HPDE6-E6E7 (cell line): ENCODE data around the gene ROCK2.
"Not testable (repeated sequence)": the region's sequence is repeated elsewhere in the genome, so short reads cannot be mapped to it uniquely, and the experiment has no call there.

ENCODE experiments used
- DNase-seq: peaks from one replicate; pipeline ENCODE4 v3.0.0; 2011; ENCODE audit warnings: missing footprints; ENCODE audit errors: extremely low spot score

The ROCK2 gene

GRCh38 chr2:11267931-11268330 lies 76.5 kb downstream of the ROCK2 start:
- no peak for DNase-seq

- DNase-seq = no peak
Measured at GRCh38 chr2:11264818-11265217, 79.6 kb downstream of the ROCK2 start.

- DNase-seq = no peak
Measured at GRCh38 chr2:11264007-11264406, 80.4 kb downstream of the ROCK2 start.

DNA sequence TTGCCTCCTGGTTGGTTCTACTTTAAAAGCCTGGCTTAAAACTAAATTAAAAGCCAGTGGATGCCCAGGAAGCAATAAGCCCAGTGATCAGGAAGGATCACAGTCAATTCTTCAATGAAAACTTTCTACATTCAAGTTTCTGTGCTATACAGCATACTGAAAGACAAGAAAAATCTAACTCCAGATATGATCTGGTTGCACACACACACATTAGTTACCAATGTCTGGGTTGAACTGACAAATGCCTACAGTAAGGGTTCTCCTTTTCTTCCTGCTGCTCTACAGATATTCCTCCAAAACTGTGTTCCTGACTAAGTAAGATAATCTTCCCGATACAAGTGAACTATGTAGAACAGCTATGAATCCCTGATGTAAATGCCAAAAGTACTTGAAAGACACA lies 81.3 kb downstream of the ROCK2 start:
- DNase-seq = no peak

- DNase-seq = not testable (repeated sequence)
Measured at GRCh38 chr2:11262438-11262837, 82.0 kb downstream of the ROCK2 start.

GRCh38 chr2:11261564-11261963 lies 82.9 kb downstream of the ROCK2 start:
- not testable (repeated sequence) for DNase-seq

- no peak for DNase-seq
Measured at GRCh38 chr2:11260979-11261378, 83.5 kb downstream of the ROCK2 start.

GRCh38 chr2:11257964-11258363 lies 86.5 kb downstream of the ROCK2 start:
- DNase-seq = no peak

DNA sequence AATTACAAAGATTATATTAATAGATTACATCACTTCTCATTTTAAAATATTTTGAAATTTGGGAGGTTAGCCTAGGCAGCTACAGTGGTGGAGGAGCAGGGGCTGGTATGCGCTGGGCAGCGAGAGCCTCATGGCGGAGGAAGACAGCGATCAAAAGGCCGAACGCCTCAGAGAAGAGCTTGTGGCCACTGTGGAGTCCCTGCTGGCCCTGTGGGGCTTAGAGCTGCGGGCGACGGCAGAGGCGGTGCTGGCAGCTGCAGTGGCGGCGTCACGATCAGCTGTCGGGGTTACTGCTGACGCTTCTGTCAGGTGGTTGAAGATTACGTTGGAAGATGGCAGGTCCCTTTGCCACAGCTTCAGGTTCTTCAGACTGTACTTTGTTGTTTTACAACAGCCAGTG lies 87.4 kb downstream of the ROCK2 start:
- DNase-seq = no peak

DNA sequence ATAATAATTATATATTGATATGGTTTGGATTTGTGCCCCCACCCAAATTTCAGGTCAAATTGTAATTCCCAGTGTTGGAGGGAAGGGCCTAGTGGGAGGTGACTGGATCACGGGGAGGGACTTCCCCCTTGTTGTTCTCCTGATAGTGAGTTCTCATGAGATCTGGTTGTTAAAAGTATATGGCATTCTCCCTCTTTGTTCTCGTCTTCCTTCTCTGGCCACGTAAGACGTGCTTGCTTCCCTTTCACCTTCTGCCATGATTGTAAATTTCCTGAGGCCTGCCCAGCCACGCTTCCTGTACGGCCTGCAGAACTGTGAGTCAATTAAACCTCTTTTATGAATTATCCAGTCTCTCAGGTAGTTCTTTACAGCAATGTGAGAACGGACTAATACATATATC lies 88.3 kb downstream of the ROCK2 start:
- no peak for DNase-seq

- DNase-seq = no peak
Measured at GRCh38 chr2:11254100-11254536, 90.3 kb downstream of the ROCK2 start.

GRCh38 chr2:11252458-11252857 lies 92.0 kb downstream of the ROCK2 start:
- DNase-seq = not testable (repeated sequence)

DNA sequence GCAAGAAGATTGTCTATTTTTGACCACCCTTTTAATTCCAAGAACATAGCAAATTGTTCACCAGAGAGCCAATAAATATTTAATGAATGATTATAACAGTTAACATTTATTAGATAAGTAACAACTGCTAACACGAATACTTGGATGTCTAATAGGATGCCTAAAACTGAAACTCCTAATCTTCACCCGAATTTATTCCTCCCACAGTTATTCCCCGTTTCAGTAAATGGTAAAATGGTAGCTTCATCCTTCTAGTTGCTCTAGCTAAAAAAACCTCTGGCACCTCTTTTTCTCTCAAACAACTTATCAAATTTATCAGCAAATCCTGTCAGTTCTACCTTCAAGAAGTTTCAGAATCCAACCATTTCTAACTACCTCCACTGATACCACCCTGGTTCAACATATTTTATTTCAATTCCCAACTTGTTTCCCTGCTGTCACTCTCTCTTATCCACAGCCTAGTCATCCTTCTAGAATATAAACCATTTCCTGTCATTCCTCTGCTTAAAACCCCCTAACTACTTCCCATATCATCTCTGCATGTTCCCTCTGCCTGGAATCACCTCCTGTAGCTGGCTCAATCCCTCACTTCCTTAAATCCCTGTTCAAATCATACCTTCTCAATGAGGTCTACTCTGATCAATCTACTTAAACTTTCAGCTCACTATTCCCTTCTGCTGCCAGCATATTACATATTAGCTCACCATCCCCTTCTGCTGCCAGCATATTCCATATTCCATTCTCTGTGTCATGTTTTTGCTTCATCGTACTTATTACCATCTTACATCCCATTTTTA lies 93.8 kb downstream of the ROCK2 start:
- DNase-seq = no peak

- DNase-seq = no peak
Measured at GRCh38 chr2:11245322-11245721, 99.1 kb downstream of the ROCK2 start.

- DNase-seq = no peak
Measured at GRCh38 chr2:11244091-11244826, 100.2 kb downstream of the ROCK2 start.

DNA sequence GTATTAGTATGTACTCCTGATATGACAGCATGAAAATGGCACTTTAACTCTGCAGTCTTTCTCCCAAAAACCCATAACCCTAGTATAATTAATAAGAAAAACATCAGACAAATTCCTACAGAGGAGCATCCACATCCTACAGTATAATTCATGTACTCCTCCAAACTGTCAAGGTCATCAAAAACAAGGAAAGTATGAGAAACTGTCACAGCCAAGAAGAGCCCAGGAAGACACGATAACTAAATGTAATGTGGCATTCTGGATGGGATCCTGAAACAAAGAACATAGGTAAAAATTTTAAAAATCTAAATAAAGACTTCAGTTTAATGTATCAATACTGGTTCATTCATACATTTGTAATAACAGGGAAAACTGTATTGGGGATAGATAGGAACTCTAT lies 100.9 kb downstream of the ROCK2 start:
- DNase-seq = no peak

GRCh38 chr2:11242542-11243174 lies 101.8 kb downstream of the ROCK2 start:
- no peak for DNase-seq

DNA sequence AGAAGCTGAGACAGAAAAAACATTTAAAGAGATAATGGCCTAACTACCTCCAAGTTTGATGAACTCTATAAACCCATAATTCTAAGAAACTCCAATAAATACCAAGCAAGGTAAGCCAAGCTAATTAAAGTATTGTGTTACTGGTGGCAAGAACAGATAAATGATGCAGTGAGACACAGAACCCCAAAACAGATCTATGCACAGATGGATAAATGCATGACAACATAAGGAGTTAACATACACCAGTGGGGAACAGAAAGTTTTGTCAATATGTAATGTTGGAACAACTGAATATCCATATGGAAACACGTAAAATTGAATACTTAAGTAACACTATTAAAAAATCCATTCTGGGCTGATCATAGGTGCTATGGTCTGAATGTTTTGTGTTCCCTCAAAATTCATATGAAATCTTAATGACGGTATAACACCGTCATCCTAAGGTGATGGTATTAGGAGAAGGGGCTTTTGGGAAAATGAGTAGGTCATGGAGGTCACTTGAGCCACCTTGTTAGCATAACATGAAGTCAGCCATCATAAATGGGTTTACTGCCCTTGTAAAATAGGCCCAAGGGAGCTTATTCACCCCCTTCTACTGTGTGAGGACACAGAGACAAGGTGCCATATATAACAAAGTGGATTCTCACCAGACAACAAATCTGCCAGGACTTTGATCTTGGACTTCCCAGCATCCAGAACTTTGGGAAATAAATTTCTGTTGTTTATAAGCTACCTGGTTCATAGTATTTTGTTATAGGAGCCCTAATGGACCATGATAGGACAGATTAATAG lies 102.8 kb downstream of the ROCK2 start:
- DNase-seq = no peak

DNA sequence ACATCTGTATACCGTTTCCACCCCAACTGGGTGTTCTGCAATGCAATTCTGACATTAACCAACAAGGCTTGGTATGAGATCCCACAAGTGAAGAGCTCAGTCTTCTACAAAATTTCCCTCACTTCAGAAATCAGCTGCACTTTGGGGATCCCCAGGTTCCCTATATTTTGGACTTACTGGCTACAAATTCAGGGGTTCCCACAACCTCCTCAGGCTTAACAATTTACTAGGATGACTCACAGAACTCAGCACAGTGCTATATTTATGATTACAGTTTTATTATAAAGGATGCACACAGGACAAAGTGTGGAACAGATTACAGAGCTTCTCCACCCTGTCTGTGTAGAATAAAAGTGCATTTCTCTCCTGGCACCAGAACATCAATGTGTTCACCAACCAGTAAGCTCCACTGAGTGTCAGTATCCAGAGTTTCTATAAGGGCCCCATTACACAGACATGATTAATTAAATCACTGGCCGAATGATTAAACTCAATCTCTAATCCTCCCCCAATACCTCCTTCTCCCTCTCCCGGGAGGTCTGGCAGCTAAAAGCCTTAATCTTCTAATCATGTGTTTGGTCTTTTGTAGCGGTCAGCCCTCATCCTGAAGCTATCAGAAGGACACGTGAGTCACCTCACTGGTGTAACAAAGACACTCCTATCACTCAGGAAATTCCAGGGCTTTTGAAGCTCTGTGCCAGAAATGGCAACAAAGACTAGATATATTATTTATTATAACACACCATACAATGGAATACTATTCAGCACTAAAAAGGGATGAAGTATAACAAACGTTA lies 104.6 kb downstream of the ROCK2 start:
- no peak for DNase-seq

DNA sequence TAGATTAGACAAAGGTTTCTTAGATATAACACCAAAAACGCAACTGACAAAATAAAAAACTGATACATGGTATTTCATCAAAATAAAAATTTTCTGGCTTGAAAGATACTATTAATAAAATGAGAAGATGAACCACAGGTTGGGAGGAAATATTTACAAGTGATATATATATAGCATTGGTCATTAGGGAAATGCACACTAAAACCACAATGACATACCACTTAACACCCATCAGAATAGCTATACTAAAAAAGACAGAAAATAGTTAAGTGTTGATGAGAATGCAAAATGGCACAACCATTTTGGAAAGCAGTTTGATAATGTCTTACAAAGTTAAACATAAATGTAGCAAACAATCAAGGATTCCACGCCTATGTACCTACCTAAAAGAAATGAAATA lies 105.3 kb downstream of the ROCK2 start:
- DNase-seq = no peak

DNA sequence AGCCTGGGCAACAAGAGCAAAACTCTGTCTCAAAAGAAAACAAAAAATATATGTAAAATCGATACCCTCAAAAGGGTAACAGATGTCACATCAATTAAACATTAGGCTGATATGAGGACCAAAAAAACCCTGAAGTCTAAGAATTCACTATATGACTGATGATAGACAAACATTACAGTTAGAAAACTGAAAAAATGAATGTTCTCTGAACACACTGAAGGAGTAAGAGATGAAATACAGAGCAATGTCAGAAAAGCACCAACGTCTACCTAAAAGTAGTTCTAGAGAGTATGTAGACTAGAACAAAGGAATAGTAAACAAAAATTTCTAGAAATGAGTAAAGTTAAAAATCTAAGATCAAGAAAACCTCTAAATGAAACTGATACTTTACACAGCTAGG lies 107.3 kb downstream of the ROCK2 start:
- DNase-seq = no peak
